Gastroesophageal sphincter (tissue), 4 donors: ENCODE results near the gene FAM120A. TPM values are rescaled to one million over a fixed set of nuclear protein-coding genes. Genes with fewer than 3 reads are reported as not detected.
A peak's percentile ranks its signal among the peaks of the same experiment; 100 is the strongest.

Source experiments
- ATAC-seq: fragments of 150-250 bp; one replicate; pipeline ENCODE4 v1.9.1; 2016; ENCODE audit warnings: mild to moderate bottlenecking, moderate library complexity
- H3K27ac ChIP-seq, 4 donors: fragments of 200-600 bp; sonication (generic) in 3 of 4; 1 replicate in 3 of 4; 2 replicates in 1 of 4; pipeline ENCODE4 v1.5.1; 2016 to 2019
- H3K27me3 ChIP-seq: fragments of 200-600 bp; sonication (generic); one replicate; pipeline ENCODE4 v1.5.1; 2019
- H3K36me3 ChIP-seq, 2 donors: fragments of 200-600 bp; sonication (generic); one replicate each; pipeline ENCODE4 v1.5.1; 2019; ENCODE audit warnings: control low read depth in 1 of 2
- H3K4me1 ChIP-seq, 3 donors: fragments of 200-600 bp; sonication (generic); 1 replicate in 2 of 3; 2 replicates in 1 of 3; pipeline ENCODE4 v1.5.1; 2016 to 2019; ENCODE audit warnings: control low read depth in 2 of 3
- H3K4me3 ChIP-seq, 2 donors: fragments of 200-600 bp; sonication (generic); one replicate each; pipeline ENCODE4 v1.5.1; 2019; ENCODE audit warnings: mild to moderate bottlenecking in 1 of 2, moderate library complexity in 1 of 2
- H3K9me3 ChIP-seq, 3 donors: fragments of 200-600 bp; sonication (generic); one replicate each; pipeline ENCODE4 v1.5.1; 2017 to 2019; ENCODE audit warnings: control low read depth in 2 of 3
- CTCF ChIP-seq, 4 experiments: fragments of 200-600 bp in 2 of 4; fragments of 450-650 bp in 2 of 4; sonication (generic) in 1 of 4; IDR thresholded peaks; one replicate each; pipeline ENCODE4 v1.5.1; 2017 to 2019; ENCODE audit warnings: antibody characterized with exemption in 4 of 4, mild to moderate bottlenecking in 2 of 4, moderate library complexity in 2 of 4
- EP300 ChIP-seq: sonication (generic); formaldehyde crosslinking; IDR thresholded peaks from one replicate; pipeline ENCODE4 v1.6.1; 2017; ENCODE audit warnings: antibody characterized with exemption, mild to moderate bottlenecking
- POLR2A ChIP-seq, 2 donors: fragments of 450-650 bp; IDR thresholded peaks; one replicate each; pipeline ENCODE4 v1.6.1; 2017; ENCODE audit warnings: antibody characterized with exemption in 2 of 2, mild to moderate bottlenecking in 2 of 2, moderate library complexity in 1 of 2
- POLR2AphosphoS5 ChIP-seq: sonication (generic); formaldehyde crosslinking; IDR thresholded peaks from one replicate; pipeline ENCODE4 v1.6.1; 2017; ENCODE audit warnings: antibody characterized with exemption
- WGBS, 2 donors: methylation state at CpG; one replicate each; pipeline ENCODE4 v1.1.5; 2018; ENCODE audit warnings: low coverage in 1 of 2; 5-methylcytosine and 5-hydroxymethylcytosine counted together
- total RNA-seq, 4 donors: library from RNA; depleted of rRNA; stranded (reverse); fragments of >200 nt; gene quantifications; one replicate each; pipeline ENCODE4 v1.1.0, GENCODE V29; 2016

FAM120A gene
- total RNA-seq, 4 donors from 2014 or later, result 68.6 to 116 (median 75.7) TPM

- TF ChIP-seq EP300 (no peak), POLR2A (IDR thresholded peaks at IDR 0.05) (no peak), POLR2AphosphoS5 (no peak), CTCF (IDR thresholded peaks at IDR 0.05) (no peak)
- H3K4me1 ChIP-seq, result peaks cover 0 to 72% (median 45%) of the 10 kb centered on the region in 3 donors
- ATAC-seq, result no peak
- WGBS, 2 donors, result 32% methylated on average over 5 of the region's 5 CpGs; no CpG with 5 or more reads in 1 of the 2 donors
- H3K27ac ChIP-seq, result peak overlapping the region in 3 of 4 donors; percentile 34 to 96 (median 96)
- no peaks in the 10 kb centered on the region for H3K36me3 ChIP-seq
- no peaks in the 10 kb centered on the region for H3K9me3 ChIP-seq
- no peak overlapping the region for H3K4me3 ChIP-seq
- H3K27me3 ChIP-seq, result no peaks in the 10 kb centered on the region
These were observed 127.4 kb downstream of the FAM120A start for GRCh38 chr9:93578844-93579243.

GRCh38 chr9:93579711-93580516, 128.4 kb downstream of the FAM120A start:
- peak overlapping the region in 3 of 4 donors; percentile 72 to 96 (median 96) for H3K27ac ChIP-seq
- ATAC-seq, result no peak

GRCh38 chr9:93580654-93581380, 129.3 kb downstream of the FAM120A start:
- no peaks in the 10 kb centered on the region for H3K36me3 ChIP-seq
- ATAC-seq, result no peak
- no peaks in the 10 kb centered on the region for H3K27me3 ChIP-seq
- no peaks in the 10 kb centered on the region for H3K9me3 ChIP-seq
- peaks cover 0 to 58% (median 33%) of the 10 kb centered on the region in 3 donors for H3K4me1 ChIP-seq
- peak overlapping the region in 3 of 4 donors; percentile 72 to 96 (median 96) for H3K27ac ChIP-seq
- TF ChIP-seq POLR2AphosphoS5 (no peak), CTCF (IDR thresholded peaks at IDR 0.05) (no peak), POLR2A (IDR thresholded peaks at IDR 0.05) (no peak), EP300 (no peak)
- WGBS, 2 donors, result 20 to 63% methylated on average over 2 of the region's 10 CpGs
- H3K4me3 ChIP-seq, result no peak overlapping the region

More at GRCh38 chr9:93579711-93580516, 128.4 kb downstream of the FAM120A start:
- TF ChIP-seq POLR2AphosphoS5, result no peak
- TF ChIP-seq EP300, result no peak
- no peak for TF ChIP-seq POLR2A (IDR thresholded peaks at IDR 0.05)
- no peak for TF ChIP-seq CTCF (IDR thresholded peaks at IDR 0.05)
- Histone ChIP-seq H3K36me3 (no peaks in the 10 kb centered on the region), H3K4me1 (peaks cover 0 to 61% (median 39%) of the 10 kb centered on the region in 3 donors), H3K9me3 (no peaks in the 10 kb centered on the region), H3K4me3 (no peak overlapping the region), H3K27me3 (no peaks in the 10 kb centered on the region)
- WGBS, 2 donors, result 70 to 73% methylated on average over 5 to 11 of the region's 20 CpGs

- Histone ChIP-seq H3K4me1 (peaks cover 0 to 71% (median 33%) of the 10 kb centered on the region in 3 donors), H3K27me3 (no peaks in the 10 kb centered on the region), H3K27ac (peak overlapping the region in 2 of 4 donors; percentile 96), H3K9me3 (no peaks in the 10 kb centered on the region), H3K36me3 (no peaks in the 10 kb centered on the region), H3K4me3 (no peak overlapping the region)
- TF ChIP-seq EP300 (no peak), POLR2A (IDR thresholded peaks at IDR 0.05) (no peak), CTCF (IDR thresholded peaks at IDR 0.05) (no peak), POLR2AphosphoS5 (no peak)
- 48 to 67% methylated on average over 1 to 4 of the region's 5 CpGs for WGBS, 2 donors
- ATAC-seq, result no peak
These were observed 130.6 kb downstream of the FAM120A start for GRCh38 chr9:93582115-93582514.
